HEK293 (cell line): ENCODE results near the gene BCL11A.
A peak's percentile ranks its signal among the peaks of the same experiment; 100 is the strongest.

Experiments
- ZNF16 ChIP-seq: fragments of 450-650 bp; formaldehyde crosslinking; IDR thresholded peaks from 2 replicates; pipeline ENCODE4 v1.5.1; 2016; ENCODE audit warnings: low read depth, missing biosample characterization, missing genetic modification characterization
- ZNF239 ChIP-seq: fragments of 450-650 bp; formaldehyde crosslinking; IDR thresholded peaks from 2 replicates; pipeline ENCODE4 v1.5.1; 2016; ENCODE audit warnings: missing biosample characterization, missing genetic modification characterization
- TF ChIP-seq, protein P1 (sequence below): fragments of 450-650 bp; formaldehyde crosslinking; IDR thresholded peaks from 2 replicates; pipeline ENCODE4 v1.5.1; 2016; ENCODE audit warnings: missing biosample characterization, missing genetic modification characterization
- TF ChIP-seq, protein P2 (sequence below): fragments of 450-650 bp; formaldehyde crosslinking; IDR thresholded peaks from 2 replicates; pipeline ENCODE4 v1.5.1; 2016; ENCODE audit warnings: missing biosample characterization, missing genetic modification characterization, low read depth

DNA sequence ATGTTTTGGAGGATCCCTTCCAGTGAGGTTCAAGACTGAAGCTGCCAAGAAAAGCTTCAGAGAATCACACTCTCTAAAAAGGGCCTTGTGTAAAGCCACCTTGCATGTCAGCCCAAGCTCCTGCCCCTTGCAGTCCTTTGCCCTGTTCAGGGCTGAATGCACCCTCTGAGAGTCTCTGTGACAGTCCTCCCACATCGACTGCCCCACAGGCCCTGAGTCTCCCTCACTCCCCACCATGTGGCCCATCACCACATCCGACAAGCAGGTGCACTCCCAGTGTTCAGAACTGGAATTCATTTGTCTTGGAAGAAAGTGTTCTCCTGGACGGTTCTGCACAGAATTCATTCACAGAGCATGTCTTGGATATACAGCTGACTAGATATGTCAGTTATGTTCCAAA, 31.0 kb downstream of the BCL11A start:
- TF ChIP-seq, protein P1, sequence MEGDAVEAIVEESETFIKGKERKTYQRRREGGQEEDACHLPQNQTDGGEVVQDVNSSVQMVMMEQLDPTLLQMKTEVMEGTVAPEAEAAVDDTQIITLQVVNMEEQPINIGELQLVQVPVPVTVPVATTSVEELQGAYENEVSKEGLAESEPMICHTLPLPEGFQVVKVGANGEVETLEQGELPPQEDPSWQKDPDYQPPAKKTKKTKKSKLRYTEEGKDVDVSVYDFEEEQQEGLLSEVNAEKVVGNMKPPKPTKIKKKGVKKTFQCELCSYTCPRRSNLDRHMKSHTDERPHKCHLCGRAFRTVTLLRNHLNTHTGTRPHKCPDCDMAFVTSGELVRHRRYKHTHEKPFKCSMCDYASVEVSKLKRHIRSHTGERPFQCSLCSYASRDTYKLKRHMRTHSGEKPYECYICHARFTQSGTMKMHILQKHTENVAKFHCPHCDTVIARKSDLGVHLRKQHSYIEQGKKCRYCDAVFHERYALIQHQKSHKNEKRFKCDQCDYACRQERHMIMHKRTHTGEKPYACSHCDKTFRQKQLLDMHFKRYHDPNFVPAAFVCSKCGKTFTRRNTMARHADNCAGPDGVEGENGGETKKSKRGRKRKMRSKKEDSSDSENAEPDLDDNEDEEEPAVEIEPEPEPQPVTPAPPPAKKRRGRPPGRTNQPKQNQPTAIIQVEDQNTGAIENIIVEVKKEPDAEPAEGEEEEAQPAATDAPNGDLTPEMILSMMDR (tag by site-specific recombination) = 0 out of 2 replicates have a peak, but pooled peaks have one; percentile 19
- TF ChIP-seq ZNF239 (tag by site-specific recombination) = no peak
- TF ChIP-seq ZNF16 (tag by site-specific recombination) = no peak
- TF ChIP-seq, protein P2, sequence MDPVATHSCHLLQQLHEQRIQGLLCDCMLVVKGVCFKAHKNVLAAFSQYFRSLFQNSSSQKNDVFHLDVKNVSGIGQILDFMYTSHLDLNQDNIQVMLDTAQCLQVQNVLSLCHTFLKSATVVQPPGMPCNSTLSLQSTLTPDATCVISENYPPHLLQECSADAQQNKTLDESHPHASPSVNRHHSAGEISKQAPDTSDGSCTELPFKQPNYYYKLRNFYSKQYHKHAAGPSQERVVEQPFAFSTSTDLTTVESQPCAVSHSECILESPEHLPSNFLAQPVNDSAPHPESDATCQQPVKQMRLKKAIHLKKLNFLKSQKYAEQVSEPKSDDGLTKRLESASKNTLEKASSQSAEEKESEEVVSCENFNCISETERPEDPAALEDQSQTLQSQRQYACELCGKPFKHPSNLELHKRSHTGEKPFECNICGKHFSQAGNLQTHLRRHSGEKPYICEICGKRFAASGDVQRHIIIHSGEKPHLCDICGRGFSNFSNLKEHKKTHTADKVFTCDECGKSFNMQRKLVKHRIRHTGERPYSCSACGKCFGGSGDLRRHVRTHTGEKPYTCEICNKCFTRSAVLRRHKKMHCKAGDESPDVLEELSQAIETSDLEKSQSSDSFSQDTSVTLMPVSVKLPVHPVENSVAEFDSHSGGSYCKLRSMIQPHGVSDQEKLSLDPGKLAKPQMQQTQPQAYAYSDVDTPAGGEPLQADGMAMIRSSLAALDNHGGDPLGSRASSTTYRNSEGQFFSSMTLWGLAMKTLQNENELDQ = no peak
